Cerebellar cortex (tissue), 1 donor: Measurements from ENCODE around the gene SELENOV.
A peak's percentile ranks its signal among the peaks of the same experiment; 100 is the strongest.
"Not testable (repeated sequence)": the region's sequence is repeated elsewhere in the genome, so short reads cannot be mapped to it uniquely, and the experiment has no call there.

ENCODE experiments used
- DNase-seq: peaks from one replicate; pipeline ENCODE4 v3.0.0-alpha.2; 2015; ENCODE audit warnings: low spot score

SELENOV gene

GRCh38 chr19:39514840-39515550 is at the start of gene SELENOV:
SELENOV (plus strand) TSS chr19:39515139; CDS start chr19:39515213, 74 bp downstream.
- DNase-seq = peak; percentile 36

- no peak for DNase-seq
Observed at GRCh38 chr19:39465956-39466747, 48.8 kb upstream of the SELENOV start.

GRCh38 chr19:39467941-39468340 is 47.0 kb upstream of the SELENOV start:
- DNase-seq = no peak

GRCh38 chr19:39469036-39469435 is 45.9 kb upstream of the SELENOV start:
- DNase-seq = no peak

GRCh38 chr19:39469567-39469966 is 45.4 kb upstream of the SELENOV start:
- DNase-seq = no peak

- no peak for DNase-seq
Observed at GRCh38 chr19:39470724-39471339, 44.1 kb upstream of the SELENOV start.

GRCh38 chr19:39471756-39472536 is 43.0 kb upstream of the SELENOV start:
- DNase-seq = no peak

- DNase-seq = no peak
Observed at GRCh38 chr19:39472746-39473442, 42.0 kb upstream of the SELENOV start.

GRCh38 chr19:39473443-39473960 is 41.4 kb upstream of the SELENOV start:
- DNase-seq = no peak

GRCh38 chr19:39474139-39474620 is 40.8 kb upstream of the SELENOV start:
- DNase-seq = peak; percentile 44

- DNase-seq = no peak
Observed at GRCh38 chr19:39475748-39476147, 39.2 kb upstream of the SELENOV start.

GRCh38 chr19:39479319-39479801 is 35.6 kb upstream of the SELENOV start:
- DNase-seq = not testable (repeated sequence)

GRCh38 chr19:39479916-39480315 is 35.0 kb upstream of the SELENOV start:
- DNase-seq = no peak

GRCh38 chr19:39480337-39481228 is 34.4 kb upstream of the SELENOV start, which contains the start of gene TIMM50:
TIMM50 (plus strand) TSS chr19:39480838; CDS start chr19:39480854, 16 bp downstream.
- peak; percentile 95 for DNase-seq

GRCh38 chr19:39481229-39481545 is 33.8 kb upstream of the SELENOV start:
- no peak for DNase-seq

GRCh38 chr19:39481676-39482075 is 33.3 kb upstream of the SELENOV start:
- no peak for DNase-seq

GRCh38 chr19:39483141-39483540 is 31.8 kb upstream of the SELENOV start:
- no peak for DNase-seq

- DNase-seq = no peak
Observed at GRCh38 chr19:39489756-39490155, 25.2 kb upstream of the SELENOV start.

- DNase-seq = no peak
Observed at GRCh38 chr19:39492225-39492624, 22.7 kb upstream of the SELENOV start.

- DNase-seq = no peak
Observed at GRCh38 chr19:39492788-39493187, 22.2 kb upstream of the SELENOV start.
